AG08395 (cell line): Measurements from ENCODE around the gene HADHA.
A peak's percentile ranks its signal among the peaks of the same experiment; 100 is the strongest.

Source experiments
- DNase-seq: peaks from one replicate; pipeline ENCODE4 v3.0.0; 2012; ENCODE audit warnings: mixed read lengths, low spot score

The HADHA gene

DNA sequence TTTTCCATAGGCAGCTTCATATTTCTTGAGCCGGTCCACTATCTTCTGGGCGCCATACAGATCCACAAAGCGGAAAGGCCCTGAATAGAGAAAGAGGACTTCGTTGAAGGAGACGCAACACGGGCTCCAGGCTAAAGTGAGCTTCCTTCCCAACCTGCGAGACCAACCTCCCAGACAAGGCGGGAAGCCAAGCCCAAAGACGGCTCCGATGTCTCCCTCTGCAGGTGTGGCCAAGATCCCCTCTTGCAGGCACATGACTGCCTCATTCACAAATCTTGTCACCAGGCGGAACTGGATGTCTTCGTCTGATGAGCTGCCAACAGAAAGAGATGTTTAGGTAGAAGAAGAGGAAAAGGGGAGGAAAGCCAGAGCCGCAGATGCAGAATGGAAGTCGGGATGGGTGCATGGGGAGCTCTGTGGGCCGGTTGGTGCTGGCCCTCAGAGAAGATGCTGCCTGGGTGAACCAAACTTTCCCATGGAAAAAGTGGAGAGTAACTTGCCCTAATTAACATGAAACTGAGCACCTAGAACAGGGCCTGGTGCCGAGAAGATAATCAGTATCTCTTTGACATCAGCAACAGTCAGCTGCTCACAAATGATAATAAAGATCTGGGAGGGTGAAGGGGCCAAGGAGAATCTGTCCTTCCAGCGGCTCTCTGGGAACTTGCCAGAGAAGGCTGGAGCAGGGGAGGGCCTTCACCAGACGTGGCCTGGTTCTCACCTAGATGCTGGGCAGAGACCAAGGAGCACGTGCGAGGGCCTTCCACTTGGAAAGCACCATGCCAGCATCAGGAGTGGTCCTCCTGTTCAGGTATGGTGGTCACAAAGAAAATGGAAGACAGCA lies 52.9 kb downstream of the HADHA start:
- DNase-seq = no peak

- no peak for DNase-seq
These were observed 54.1 kb downstream of the HADHA start for GRCh38 chr2:26190369-26190768.

DNA sequence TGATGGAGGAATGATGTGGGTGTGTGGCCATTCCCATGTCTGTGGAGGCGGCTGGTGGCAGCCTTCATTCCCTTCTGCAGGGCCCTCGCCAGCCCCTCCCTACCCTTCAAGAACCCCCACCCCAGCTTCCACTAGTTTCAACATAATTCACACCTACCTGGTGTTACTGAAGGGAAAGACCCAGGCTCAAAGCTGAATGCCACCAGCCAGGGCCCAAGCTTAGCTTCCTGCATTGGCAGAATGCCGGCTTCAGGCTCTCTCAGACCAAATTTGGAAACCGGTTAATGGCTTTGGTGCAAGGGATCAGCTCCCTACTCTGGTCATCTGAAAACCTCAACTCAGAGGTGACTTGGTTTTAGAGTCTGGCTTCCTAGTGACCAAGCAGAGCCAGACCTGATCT lies 54.7 kb downstream of the HADHA start:
- no peak for DNase-seq

- no peak for DNase-seq
These were observed 55.3 kb downstream of the HADHA start for GRCh38 chr2:26189123-26189522.

- DNase-seq = no peak
These were observed 56.8 kb downstream of the HADHA start for GRCh38 chr2:26187537-26188104.

DNA sequence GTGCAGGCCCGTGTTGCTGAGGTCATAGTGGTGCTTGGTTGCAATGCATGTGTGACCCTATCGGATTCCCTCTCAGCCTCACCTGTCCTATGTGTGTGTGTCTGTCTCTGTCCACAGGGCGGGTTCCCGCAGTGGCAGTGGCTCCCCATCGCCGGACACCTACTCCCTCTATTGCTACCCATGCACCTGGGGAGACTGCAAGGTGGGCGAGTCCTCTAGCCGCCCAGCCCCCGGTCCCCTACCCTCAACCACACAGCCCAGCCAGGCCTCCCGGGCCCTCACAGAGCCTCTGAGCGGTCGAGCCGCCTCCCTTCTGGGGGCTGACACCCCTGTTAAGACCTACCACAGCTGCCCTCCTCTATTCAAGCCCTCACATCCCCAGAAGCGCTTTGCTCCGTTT lies 57.3 kb downstream of the HADHA start:
- DNase-seq = no peak

- no peak for DNase-seq
These were observed 58.3 kb downstream of the HADHA start for GRCh38 chr2:26185954-26186770.

DNA sequence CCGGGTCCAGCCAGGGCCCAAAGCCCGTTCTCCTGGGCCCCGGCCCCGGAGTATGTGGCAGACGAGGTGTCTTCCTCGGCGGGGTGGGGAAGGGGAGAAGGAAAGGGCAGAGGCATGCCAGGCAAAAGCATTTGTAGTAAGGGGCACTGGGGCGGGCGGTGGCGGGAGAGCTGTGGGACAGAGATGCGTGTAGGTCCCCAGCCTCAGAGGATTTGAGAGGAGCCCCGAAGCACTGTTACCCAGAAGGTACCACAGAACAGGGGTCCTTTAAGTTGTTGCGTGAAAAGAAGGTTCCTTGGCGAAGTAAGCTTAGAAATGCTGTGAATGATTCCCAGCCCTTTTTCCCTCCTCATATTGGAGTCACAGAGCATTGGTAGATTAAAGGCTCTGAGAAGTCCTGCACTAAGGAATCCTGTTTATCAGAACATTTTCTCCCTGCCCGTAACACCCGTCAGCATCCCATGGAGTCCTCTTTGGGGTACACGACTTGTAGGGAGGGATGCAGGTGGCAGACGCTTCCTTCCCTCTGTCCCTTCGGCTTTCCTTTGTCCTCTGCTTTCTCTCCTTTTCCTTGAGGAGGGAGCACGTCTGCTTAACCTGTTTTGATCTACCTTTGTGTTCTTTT lies 59.0 kb downstream of the HADHA start:
- DNase-seq = no peak

DNA sequence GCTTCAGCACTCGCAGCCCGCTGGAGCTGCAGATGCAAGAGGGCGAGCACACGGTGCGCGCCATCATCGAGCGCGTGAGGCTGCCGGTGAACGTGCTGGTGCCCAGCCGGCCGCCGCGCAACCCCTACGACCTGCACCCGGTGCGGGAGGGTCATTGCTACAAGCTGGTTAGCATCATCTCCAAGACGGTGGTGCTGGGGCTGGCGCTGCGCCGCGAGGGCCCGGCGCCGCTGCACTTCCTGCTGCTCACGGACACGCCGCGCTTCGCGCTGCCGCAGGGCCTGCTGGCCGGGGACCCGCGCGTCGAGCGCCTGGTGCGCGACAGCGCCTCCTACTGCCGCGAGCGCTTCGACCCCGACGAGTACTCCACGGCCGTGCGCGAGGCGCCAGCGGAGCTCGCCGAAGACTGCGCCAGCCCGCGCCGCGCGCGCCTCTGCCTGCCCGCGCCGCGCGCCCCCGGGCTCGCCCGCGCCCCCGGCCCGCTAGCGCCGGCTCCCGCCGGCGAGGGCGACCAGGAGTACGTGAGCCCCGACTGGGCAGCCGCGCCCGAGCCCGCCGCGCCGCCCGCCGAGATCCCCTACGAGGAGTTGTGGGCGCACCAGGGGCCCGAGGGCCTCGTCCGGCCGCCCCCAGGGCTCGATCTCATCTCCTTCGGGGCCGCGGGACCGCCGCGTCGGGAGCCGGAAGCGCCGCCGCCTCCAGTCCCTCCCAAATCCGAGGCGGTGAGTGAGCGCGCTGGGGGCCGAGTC lies 59.7 kb downstream of the HADHA start:
- peak; percentile 93 for DNase-seq

DNA sequence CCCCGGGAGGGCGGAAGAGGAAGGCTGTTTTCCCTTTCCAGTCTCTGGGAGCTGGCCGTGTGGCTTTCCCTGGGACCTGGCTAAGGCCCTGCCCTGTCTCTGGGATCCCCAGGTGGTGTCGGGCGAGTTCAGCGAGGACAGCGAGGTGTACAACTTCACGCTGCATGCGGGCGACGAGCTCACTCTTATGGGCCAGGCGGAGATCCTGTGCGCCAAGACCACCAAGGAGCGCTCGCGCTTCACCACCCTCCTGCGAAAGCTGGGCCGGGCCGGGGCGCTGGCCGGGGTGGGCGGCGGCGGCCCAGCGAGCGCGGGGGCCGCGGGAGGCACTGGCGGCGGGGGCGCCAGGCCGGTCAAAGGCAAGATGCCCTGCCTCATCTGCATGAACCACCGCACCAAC lies 60.3 kb downstream of the HADHA start:
- DNase-seq = no peak

GRCh38 chr2:26182887-26183630 lies 61.4 kb downstream of the HADHA start:
- no peak for DNase-seq

- DNase-seq = no peak
These were observed 62.0 kb downstream of the HADHA start for GRCh38 chr2:26182441-26182840.

- DNase-seq = no peak
These were observed 65.0 kb downstream of the HADHA start for GRCh38 chr2:26179446-26179913.

GRCh38 chr2:26178746-26179436 lies 65.5 kb downstream of the HADHA start:
- DNase-seq = peak; percentile 60

GRCh38 chr2:26178246-26178645 lies 66.2 kb downstream of the HADHA start:
- DNase-seq = no peak

DNA sequence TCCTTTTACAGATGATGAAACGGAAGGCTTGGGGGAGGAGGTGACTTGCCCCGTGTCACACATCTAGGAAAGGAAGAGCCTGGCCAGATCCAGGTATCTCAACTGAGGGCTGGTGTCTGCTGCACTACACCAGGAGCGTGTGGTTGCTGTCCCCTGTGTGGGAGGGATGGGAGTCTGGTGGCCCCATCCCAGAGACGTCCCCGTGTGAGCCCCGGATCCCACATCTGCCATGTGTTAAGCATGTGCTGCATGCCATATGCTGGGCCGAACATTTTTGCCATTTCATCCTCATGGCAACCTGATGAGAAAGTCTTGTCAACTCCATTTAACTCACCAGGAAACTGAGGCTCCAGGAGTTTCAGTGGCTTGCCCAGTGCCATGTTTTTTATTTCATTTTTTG lies 67.3 kb downstream of the HADHA start:
- no peak for DNase-seq

- DNase-seq = no peak
These were observed 68.2 kb downstream of the HADHA start for GRCh38 chr2:26176279-26176615.

DNA sequence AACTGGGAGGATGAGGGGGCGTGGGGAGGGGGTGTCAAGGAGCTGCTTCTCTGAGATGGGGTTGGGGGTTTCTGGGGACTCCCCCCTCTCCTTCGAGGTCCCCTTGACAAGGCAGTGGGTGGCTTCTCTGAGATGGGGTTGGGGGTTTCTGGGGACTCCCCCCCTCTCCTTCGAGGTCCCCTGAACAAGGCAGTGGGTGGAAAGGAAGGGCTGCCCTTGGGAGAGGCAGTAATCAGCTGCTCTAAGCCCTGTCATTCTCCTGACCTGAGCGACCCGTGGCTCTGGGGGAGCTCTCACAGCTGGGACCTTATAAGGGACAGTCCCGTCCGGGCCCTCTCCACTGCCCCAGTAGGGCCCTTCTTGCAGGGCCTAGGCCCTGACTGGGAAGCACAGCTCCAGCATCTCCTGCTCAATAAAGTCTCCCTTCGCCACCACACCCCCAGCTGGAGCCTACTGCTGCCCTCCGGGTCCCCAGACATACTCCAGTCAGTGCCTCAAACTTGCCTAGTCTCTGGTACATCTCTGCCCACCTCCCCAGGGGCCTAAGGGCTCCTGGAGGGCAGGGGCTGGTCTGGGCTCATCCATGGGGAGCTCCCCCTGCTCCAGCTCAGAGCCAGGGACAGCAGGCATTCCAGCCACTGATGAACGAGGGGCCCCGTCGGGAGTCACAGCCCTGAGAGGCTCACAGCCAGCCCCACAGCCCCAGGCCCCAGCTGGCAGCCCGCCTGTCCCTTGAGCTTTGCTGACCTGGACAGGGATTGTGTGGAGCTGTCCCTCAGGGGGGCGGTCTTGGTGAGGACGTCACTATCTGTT lies 68.8 kb downstream of the HADHA start:
- no peak for DNase-seq

DNA sequence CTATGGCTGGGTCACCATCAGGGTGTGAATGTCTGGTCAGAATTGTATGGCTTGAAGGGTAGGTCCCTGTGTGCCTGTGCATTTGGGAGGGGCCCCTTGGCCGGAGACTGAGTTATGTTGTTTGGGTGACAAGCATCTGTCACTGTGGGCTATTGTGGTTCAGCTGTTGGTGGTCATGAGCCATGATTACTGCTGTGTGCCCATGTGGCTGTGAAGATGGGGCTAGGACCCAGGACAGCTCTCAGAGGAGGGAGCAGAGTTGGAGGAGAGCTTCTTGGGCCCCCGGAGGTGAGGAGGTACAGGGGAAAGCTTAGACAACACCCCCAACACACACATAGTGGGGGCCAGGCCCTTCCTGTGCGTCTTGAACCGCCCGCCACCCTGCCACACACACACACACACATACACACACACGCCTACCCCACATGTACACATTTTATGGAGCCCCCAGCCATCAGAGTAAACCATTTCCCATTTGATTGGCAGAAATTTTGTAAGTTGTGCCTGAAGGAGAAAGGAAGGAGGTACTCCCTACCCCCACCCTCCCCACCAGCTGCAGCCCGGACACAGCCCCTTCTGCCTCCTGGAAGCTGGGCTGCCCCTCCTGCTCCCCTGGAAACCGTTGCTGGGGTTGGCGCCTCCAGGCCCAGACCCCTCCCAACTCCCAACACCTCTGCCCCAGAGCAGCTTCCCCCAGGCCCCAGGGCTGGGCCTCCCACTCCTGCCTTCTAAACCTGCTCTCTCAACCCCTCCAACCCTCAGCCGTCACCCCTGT lies 69.6 kb downstream of the HADHA start:
- DNase-seq = no peak
